ENCODE measurements around the gene SH2D3A. TPM values are rescaled to one million over a fixed set of nuclear protein-coding genes. Genes with fewer than 3 reads are reported as not detected.

Gene SH2D3A
- total RNA-seq, 1 donor from 2014 or later: 1.5 TPM

GRCh38 chr19:6796278-6796677, 29.0 kb upstream of the SH2D3A start:
- Mint-ChIP-seq H3K36me3 (ENCODE audit: low read depth, unreplicated experiment) (peaks cover 24% of the 10 kb centered on the region), H3K4me1 (ENCODE audit: unreplicated experiment) (no peaks in the 10 kb centered on the region), H3K27ac (ENCODE audit: unreplicated experiment) (no peak overlapping the region), H3K9me3 (ENCODE audit: unreplicated experiment) (peaks cover 33% of the 10 kb centered on the region), H3K4me3 (ENCODE audit: unreplicated experiment) (peak overlapping the region; percentile 12), H3K27me3 (ENCODE audit: unreplicated experiment) (peaks cover 5% of the 10 kb centered on the region)
- no peak for TF ChIP-seq CTCF (IDR thresholded peaks at IDR 0.05; ENCODE audit: unreplicated experiment)
- DNase-seq (ENCODE audit: low spot score): no peak

- no peak for TF ChIP-seq CTCF (IDR thresholded peaks at IDR 0.05; ENCODE audit: unreplicated experiment)
- no peak overlapping the region for H3K27ac Mint-ChIP-seq (ENCODE audit: unreplicated experiment)
- DNase-seq (ENCODE audit: low spot score): no peak
These were observed 27.6 kb upstream of the SH2D3A start for GRCh38 chr19:6794686-6795431.

GRCh38 chr19:6793973-6794372, 26.7 kb upstream of the SH2D3A start:
- peaks cover 20% of the 10 kb centered on the region for H3K36me3 Mint-ChIP-seq (ENCODE audit: low read depth, unreplicated experiment)
- DNase-seq (ENCODE audit: low spot score): no peak
- H3K27ac Mint-ChIP-seq (ENCODE audit: unreplicated experiment): no peak overlapping the region
- TF ChIP-seq CTCF (IDR thresholded peaks at IDR 0.05; ENCODE audit: unreplicated experiment): no peak
- peaks cover 2% of the 10 kb centered on the region for H3K27me3 Mint-ChIP-seq (ENCODE audit: unreplicated experiment)
- no peaks in the 10 kb centered on the region for H3K4me1 Mint-ChIP-seq (ENCODE audit: unreplicated experiment)
- H3K4me3 Mint-ChIP-seq (ENCODE audit: unreplicated experiment): no peak overlapping the region
- peaks cover 32% of the 10 kb centered on the region for H3K9me3 Mint-ChIP-seq (ENCODE audit: unreplicated experiment)

More at GRCh38 chr19:6794686-6795431, 27.6 kb upstream of the SH2D3A start:
- Mint-ChIP-seq H3K4me1 (ENCODE audit: unreplicated experiment) (no peaks in the 10 kb centered on the region), H3K9me3 (ENCODE audit: unreplicated experiment) (peaks cover 32% of the 10 kb centered on the region), H3K27me3 (ENCODE audit: unreplicated experiment) (peaks cover 2% of the 10 kb centered on the region), H3K4me3 (ENCODE audit: unreplicated experiment) (no peak overlapping the region), H3K36me3 (ENCODE audit: low read depth, unreplicated experiment) (peaks cover 20% of the 10 kb centered on the region)

- H3K27ac Mint-ChIP-seq (ENCODE audit: unreplicated experiment): no peak overlapping the region
- no peaks in the 10 kb centered on the region for H3K4me1 Mint-ChIP-seq (ENCODE audit: unreplicated experiment)
- no peak for TF ChIP-seq CTCF (IDR thresholded peaks at IDR 0.05; ENCODE audit: unreplicated experiment)
- H3K27me3 Mint-ChIP-seq (ENCODE audit: unreplicated experiment): peaks cover 2% of the 10 kb centered on the region
- H3K4me3 Mint-ChIP-seq (ENCODE audit: unreplicated experiment): no peak overlapping the region
- H3K36me3 Mint-ChIP-seq (ENCODE audit: low read depth, unreplicated experiment): peaks cover 20% of the 10 kb centered on the region
- no peak for DNase-seq (ENCODE audit: low spot score)
- H3K9me3 Mint-ChIP-seq (ENCODE audit: unreplicated experiment): peaks cover 32% of the 10 kb centered on the region
These were observed 26.2 kb upstream of the SH2D3A start for GRCh38 chr19:6793411-6793810.

- Mint-ChIP-seq H3K36me3 (ENCODE audit: low read depth, unreplicated experiment) (peaks cover 15% of the 10 kb centered on the region), H3K9me3 (ENCODE audit: unreplicated experiment) (peaks cover 23% of the 10 kb centered on the region), H3K27me3 (ENCODE audit: unreplicated experiment) (peaks cover 2% of the 10 kb centered on the region), H3K27ac (ENCODE audit: unreplicated experiment) (no peak overlapping the region), H3K4me3 (ENCODE audit: unreplicated experiment) (no peak overlapping the region), H3K4me1 (ENCODE audit: unreplicated experiment) (no peaks in the 10 kb centered on the region)
- TF ChIP-seq CTCF (IDR thresholded peaks at IDR 0.05; ENCODE audit: unreplicated experiment): no peak
- no peak for DNase-seq (ENCODE audit: low spot score)
These were observed 24.0 kb upstream of the SH2D3A start for GRCh38 chr19:6791237-6791636.
